ENCODE measurements around the gene PLCH1. TPM values are rescaled to one million over a fixed set of nuclear protein-coding genes. Genes with fewer than 3 reads are reported as not detected.

PLCH1 gene
- total RNA-seq, 6 donors from 2014 or later = 7.7 to 26.3 (median 13.6) TPM

GRCh38 chr3:155426524-155427230 lies 318.2 kb downstream of the PLCH1 start:
- TF ChIP-seq POLR2A (IDR thresholded peaks at IDR 0.05) (no peak), EP300 (IDR thresholded peaks at IDR 0.05) (no peak), POLR2AphosphoS5 (IDR thresholded peaks at IDR 0.05) (no peak)
- TF ChIP-seq, protein P1, sequence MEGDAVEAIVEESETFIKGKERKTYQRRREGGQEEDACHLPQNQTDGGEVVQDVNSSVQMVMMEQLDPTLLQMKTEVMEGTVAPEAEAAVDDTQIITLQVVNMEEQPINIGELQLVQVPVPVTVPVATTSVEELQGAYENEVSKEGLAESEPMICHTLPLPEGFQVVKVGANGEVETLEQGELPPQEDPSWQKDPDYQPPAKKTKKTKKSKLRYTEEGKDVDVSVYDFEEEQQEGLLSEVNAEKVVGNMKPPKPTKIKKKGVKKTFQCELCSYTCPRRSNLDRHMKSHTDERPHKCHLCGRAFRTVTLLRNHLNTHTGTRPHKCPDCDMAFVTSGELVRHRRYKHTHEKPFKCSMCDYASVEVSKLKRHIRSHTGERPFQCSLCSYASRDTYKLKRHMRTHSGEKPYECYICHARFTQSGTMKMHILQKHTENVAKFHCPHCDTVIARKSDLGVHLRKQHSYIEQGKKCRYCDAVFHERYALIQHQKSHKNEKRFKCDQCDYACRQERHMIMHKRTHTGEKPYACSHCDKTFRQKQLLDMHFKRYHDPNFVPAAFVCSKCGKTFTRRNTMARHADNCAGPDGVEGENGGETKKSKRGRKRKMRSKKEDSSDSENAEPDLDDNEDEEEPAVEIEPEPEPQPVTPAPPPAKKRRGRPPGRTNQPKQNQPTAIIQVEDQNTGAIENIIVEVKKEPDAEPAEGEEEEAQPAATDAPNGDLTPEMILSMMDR (IDR thresholded peaks at IDR 0.05) = no peak
- H3K36me3 ChIP-seq = no peaks in the 10 kb centered on the region
- peak in 1 of 2 donors; percentile 30 for DNase-seq
- H3K4me1 ChIP-seq = no peaks in the 10 kb centered on the region
- H3K9me3 ChIP-seq = peaks cover 0 to 16% (median 0%) of the 10 kb centered on the region in 4 donors
- WGBS, 2 donors = 80 to 87% methylated on average over 3 of the region's 3 CpGs
- ATAC-seq (ENCODE audit: low FRiP score in 2 of 2) = no peak
- no peaks in the 10 kb centered on the region for H3K27me3 ChIP-seq
- H3K27ac ChIP-seq = no peak overlapping the region
- H3K4me3 ChIP-seq = no peak overlapping the region

- ATAC-seq (ENCODE audit: low FRiP score in 2 of 2) = no peak
- 73 to 81% methylated on average over 2 of the region's 2 CpGs for WGBS, 2 donors
- Histone ChIP-seq H3K4me1 (no peaks in the 10 kb centered on the region), H3K4me3 (no peak overlapping the region), H3K36me3 (no peaks in the 10 kb centered on the region), H3K27ac (no peak overlapping the region), H3K27me3 (no peaks in the 10 kb centered on the region), H3K9me3 (peaks cover 0 to 16% (median 0%) of the 10 kb centered on the region in 4 donors)
- DNase-seq = no peak
- TF ChIP-seq EP300 (IDR thresholded peaks at IDR 0.05) (no peak), POLR2AphosphoS5 (IDR thresholded peaks at IDR 0.05) (no peak), POLR2A (IDR thresholded peaks at IDR 0.05) (no peak)
- TF ChIP-seq, protein P1 (IDR thresholded peaks at IDR 0.05) = no peak
Measured at GRCh38 chr3:155425396-155425795, 319.5 kb downstream of the PLCH1 start.

GRCh38 chr3:155424323-155424710 lies 320.6 kb downstream of the PLCH1 start:
- no peaks in the 10 kb centered on the region for H3K27me3 ChIP-seq
- ATAC-seq (ENCODE audit: low FRiP score in 2 of 2) = no peak
- no peaks in the 10 kb centered on the region for H3K36me3 ChIP-seq
- no peak for TF ChIP-seq POLR2A (IDR thresholded peaks at IDR 0.05)
- TF ChIP-seq EP300 (IDR thresholded peaks at IDR 0.05) = no peak
- TF ChIP-seq POLR2AphosphoS5 (IDR thresholded peaks at IDR 0.05) = no peak
- TF ChIP-seq, protein P1 (IDR thresholded peaks at IDR 0.05) = no peak
- H3K27ac ChIP-seq = no peak overlapping the region
- H3K4me3 ChIP-seq = no peak overlapping the region
- no peaks in the 10 kb centered on the region for H3K4me1 ChIP-seq
- peaks cover 0 to 14% (median 0%) of the 10 kb centered on the region in 4 donors for H3K9me3 ChIP-seq
- no peak for DNase-seq

DNA sequence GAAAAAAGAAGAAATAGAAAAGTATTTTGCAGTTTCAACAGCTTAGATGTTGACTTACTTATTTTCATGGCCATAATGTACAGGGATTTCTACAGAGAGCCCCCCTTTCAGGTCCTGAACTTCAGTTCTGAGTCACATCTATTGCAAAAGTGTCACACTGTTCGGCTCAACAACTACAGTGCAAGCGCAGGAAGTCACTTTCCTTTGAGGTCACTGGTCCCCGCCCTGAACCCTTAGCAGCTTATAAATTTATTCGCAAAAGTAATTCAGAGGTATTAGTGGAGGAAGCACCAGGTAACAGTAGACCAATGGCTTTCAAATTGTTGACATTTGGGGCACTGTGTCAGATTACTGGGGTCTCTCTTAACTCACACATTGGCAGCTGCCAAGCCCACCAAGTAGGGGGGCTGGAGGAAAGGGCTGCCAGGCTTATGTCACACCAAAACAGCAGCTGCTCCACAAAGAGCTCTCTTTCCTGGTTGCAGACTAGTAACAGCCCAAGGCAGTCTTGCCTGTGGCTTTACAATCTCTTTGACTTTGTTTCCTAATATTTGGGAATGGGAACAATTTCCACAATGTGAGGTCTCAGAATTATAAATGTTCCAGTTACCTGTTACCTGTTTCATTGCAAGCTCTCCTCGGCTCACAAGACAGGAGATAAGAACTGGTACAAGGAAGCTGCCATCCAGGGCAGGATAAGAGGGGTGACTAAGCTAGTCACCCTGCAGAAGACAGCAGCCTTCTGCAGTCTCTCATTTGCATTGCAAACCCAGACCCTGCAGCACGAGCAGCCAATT lies 321.1 kb downstream of the PLCH1 start:
- WGBS, 2 donors = 66 to 69% methylated on average over 6 of the region's 6 CpGs
- H3K27ac ChIP-seq = no peak overlapping the region
- TF ChIP-seq POLR2AphosphoS5 (IDR thresholded peaks at IDR 0.05) (no peak), POLR2A (IDR thresholded peaks at IDR 0.05) (no peak), EP300 (IDR thresholded peaks at IDR 0.05) (no peak)
- TF ChIP-seq, protein P1 (IDR thresholded peaks at IDR 0.05) = no peak
- ATAC-seq (ENCODE audit: low FRiP score in 2 of 2) (no peak), DNase-seq (no peak)
- no peaks in the 10 kb centered on the region for H3K4me1 ChIP-seq
- no peak overlapping the region for H3K4me3 ChIP-seq
- H3K36me3 ChIP-seq = no peaks in the 10 kb centered on the region
- peaks cover 0 to 9% (median 0%) of the 10 kb centered on the region in 4 donors for H3K9me3 ChIP-seq
- no peaks in the 10 kb centered on the region for H3K27me3 ChIP-seq
